ENCODE results near the gene RERG.

RERG gene

DNA sequence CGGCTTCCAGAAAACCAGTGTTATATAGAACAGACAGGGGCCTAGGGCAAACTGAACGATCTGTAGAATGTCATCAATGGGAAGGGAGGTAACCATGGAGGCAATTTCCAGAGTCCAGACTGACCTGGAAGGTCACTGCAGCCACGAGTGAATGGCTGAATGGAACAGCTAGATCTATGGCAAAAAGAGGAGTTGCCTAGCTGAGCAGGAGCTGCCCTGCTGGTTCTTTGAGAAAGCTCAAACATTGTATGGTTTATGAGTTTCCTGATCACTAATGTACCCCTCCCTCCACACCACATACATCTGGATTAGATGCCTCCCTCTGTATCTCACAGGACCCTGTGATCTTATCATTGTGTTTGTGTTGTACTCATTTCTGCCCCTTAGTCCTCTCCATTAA, 1.0 kb upstream of the RERG start:
- no peak overlapping the region for H3K9ac ChIP-seq (ENCODE audit: low read length)
- H3K36me3 ChIP-seq (replicated peaks; ENCODE audit: insufficient read depth, low read length) = no peaks in the 10 kb centered on the region
- H3K27me3 ChIP-seq (replicated peaks; ENCODE audit: insufficient read depth, low read length) = peaks cover 16% of the 10 kb centered on the region; the same call in 1 of the 2 replicates
- H3F3A ChIP-seq (ENCODE audit: insufficient read depth, low read length) = no peaks in the 10 kb centered on the region
- no peak overlapping the region for H2AFZ ChIP-seq (ENCODE audit: low read length)
- no peaks in the 10 kb centered on the region for H3K79me2 ChIP-seq (ENCODE audit: low read length)
- H4K20me1 ChIP-seq (ENCODE audit: insufficient read depth, low read length) = no peaks in the 10 kb centered on the region
- TF ChIP-seq EZH2 (optimal IDR thresholded peaks at IDR 0.05; ENCODE audit: low read depth, low read length) (no peak), EZH2phosphoT487 (IDR thresholded peaks at IDR 0.05; ENCODE audit: low read length) (no peak), CTCF (IDR thresholded peaks at IDR 0.05; ENCODE audit: low read length) (no peak)
- H3K9me3 ChIP-seq (replicated peaks; ENCODE audit: insufficient read depth, low read length) = no peaks in the 10 kb centered on the region
- DNase-seq = no peak
- peaks cover 10% of the 10 kb centered on the region for H3K4me1 ChIP-seq (ENCODE audit: low read length)
- H3K27ac ChIP-seq (ENCODE audit: low read length) = no peak overlapping the region
- H3K9me2 ChIP-seq (replicated peaks; ENCODE audit: insufficient read depth, low read length) = no peaks in the 10 kb centered on the region
- no peak overlapping the region for H3K4me3 ChIP-seq (ENCODE audit: low read length)
- H3K4me2 ChIP-seq (ENCODE audit: low read depth, low read length) = no peak overlapping the region

GRCh38 chr12:15220451-15220850, 766 bp downstream of the RERG start:
- Histone ChIP-seq H3K9me2 (replicated peaks; ENCODE audit: insufficient read depth, low read length) (no peaks in the 10 kb centered on the region), H3K27ac (ENCODE audit: low read length) (no peak overlapping the region), H4K20me1 (ENCODE audit: insufficient read depth, low read length) (no peaks in the 10 kb centered on the region), H3K9ac (ENCODE audit: low read length) (no peak overlapping the region), H3K36me3 (replicated peaks; ENCODE audit: insufficient read depth, low read length) (no peaks in the 10 kb centered on the region), H3K79me2 (ENCODE audit: low read length) (no peaks in the 10 kb centered on the region), H3K27me3 (replicated peaks; ENCODE audit: insufficient read depth, low read length) (peaks cover 16% of the 10 kb centered on the region; the same call in 1 of the 2 replicates), H3F3A (ENCODE audit: insufficient read depth, low read length) (no peaks in the 10 kb centered on the region), H3K4me3 (ENCODE audit: low read length) (no peak overlapping the region), H3K9me3 (replicated peaks; ENCODE audit: insufficient read depth, low read length) (no peaks in the 10 kb centered on the region), H3K4me1 (ENCODE audit: low read length) (peaks cover 7% of the 10 kb centered on the region), H3K4me2 (ENCODE audit: low read depth, low read length) (no peak overlapping the region), H2AFZ (ENCODE audit: low read length) (no peak overlapping the region; the same call in 1 of the 2 replicates)
- no peak for DNase-seq
- no peak for TF ChIP-seq CTCF (IDR thresholded peaks at IDR 0.05; ENCODE audit: low read length)
- TF ChIP-seq EZH2 (optimal IDR thresholded peaks at IDR 0.05; ENCODE audit: low read depth, low read length) = no peak
- no peak for TF ChIP-seq EZH2phosphoT487 (IDR thresholded peaks at IDR 0.05; ENCODE audit: low read length)

DNA sequence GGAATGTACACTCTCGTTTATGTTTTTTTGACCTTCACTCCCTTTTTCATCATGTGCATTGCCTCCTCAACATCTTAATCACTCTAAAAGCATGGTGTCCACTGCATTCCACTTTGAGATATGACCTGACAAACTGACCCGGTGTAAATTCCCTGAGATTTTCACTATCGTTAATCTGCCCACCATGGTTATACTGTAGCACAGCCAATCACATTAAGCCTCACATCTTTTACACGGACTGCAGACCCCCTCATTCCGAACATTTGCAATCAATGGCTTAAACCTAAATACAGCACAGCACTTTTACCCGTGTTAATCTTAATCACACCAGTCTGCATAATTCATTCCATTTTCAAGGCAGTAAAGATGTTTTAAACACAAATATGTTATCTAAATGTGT, 2.4 kb downstream of the RERG start:
- Histone ChIP-seq H3K4me3 (ENCODE audit: low read length) (no peak overlapping the region), H3K4me1 (ENCODE audit: low read length) (0 out of 2 replicates have a peak, but pooled peaks cover 4% of the 10 kb centered on the region), H3K9me3 (replicated peaks; ENCODE audit: insufficient read depth, low read length) (no peaks in the 10 kb centered on the region), H3K9ac (ENCODE audit: low read length) (no peak overlapping the region), H3K36me3 (replicated peaks; ENCODE audit: insufficient read depth, low read length) (no peaks in the 10 kb centered on the region), H4K20me1 (ENCODE audit: insufficient read depth, low read length) (no peaks in the 10 kb centered on the region), H3K9me2 (replicated peaks; ENCODE audit: insufficient read depth, low read length) (no peaks in the 10 kb centered on the region), H3K27me3 (replicated peaks; ENCODE audit: insufficient read depth, low read length) (peaks cover 4% of the 10 kb centered on the region; the same call in 1 of the 2 replicates), H3K27ac (ENCODE audit: low read length) (no peak overlapping the region), H2AFZ (ENCODE audit: low read length) (no peak overlapping the region), H3F3A (ENCODE audit: insufficient read depth, low read length) (no peaks in the 10 kb centered on the region), H3K4me2 (ENCODE audit: low read depth, low read length) (no peak overlapping the region), H3K79me2 (ENCODE audit: low read length) (no peaks in the 10 kb centered on the region)
- DNase-seq = no peak
- no peak for TF ChIP-seq CTCF (IDR thresholded peaks at IDR 0.05; ENCODE audit: low read length)
- no peak for TF ChIP-seq EZH2phosphoT487 (IDR thresholded peaks at IDR 0.05; ENCODE audit: low read length)
- TF ChIP-seq EZH2 (optimal IDR thresholded peaks at IDR 0.05; ENCODE audit: low read depth, low read length) = no peak
